Vagina (tissue), 2 donors: ENCODE data around the gene TEF.

Source experiments
- CTCF ChIP-seq, 3 experiments: fragments of 450-650 bp in 2 of 3; fragments of 200-600 bp in 1 of 3; sonication (generic) in 1 of 3; IDR thresholded peaks; one replicate each; pipeline ENCODE4 v1.5.1; 2017 to 2019; ENCODE audit warnings: antibody characterized with exemption in 3 of 3, mild to moderate bottlenecking in 2 of 3, moderate library complexity in 2 of 3
- POLR2A ChIP-seq, 2 donors: fragments of 450-650 bp; IDR thresholded peaks; one replicate each; pipeline ENCODE4 v1.6.1; 2017; ENCODE audit warnings: antibody characterized with exemption in 2 of 2, mild to moderate bottlenecking in 2 of 2, moderate library complexity in 2 of 2

DNA sequence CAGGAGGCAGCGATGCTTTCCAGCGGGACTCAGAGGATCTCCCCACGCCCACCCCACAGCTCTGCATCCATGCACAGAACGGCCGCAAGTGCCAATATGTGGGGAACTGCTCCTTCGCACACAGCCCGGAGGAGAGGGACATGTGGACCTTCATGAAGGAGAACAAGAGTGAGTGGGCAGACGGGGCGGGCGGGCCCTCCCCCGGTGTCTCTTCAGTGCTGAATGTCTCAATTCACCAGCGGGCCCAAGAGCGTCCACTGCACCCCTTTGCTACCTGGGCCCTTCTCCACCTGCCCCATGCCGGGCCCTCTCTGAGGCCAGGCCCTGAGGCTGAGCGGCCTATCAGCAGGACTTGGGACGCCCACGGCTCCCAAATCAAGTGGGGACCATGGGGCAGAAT is 25.8 kb upstream of the TEF start:
- TF ChIP-seq POLR2A (IDR thresholded peaks at IDR 0.05) = no peak
- TF ChIP-seq CTCF (IDR thresholded peaks at IDR 0.05) = no peak
